Upper lobe of left lung (tissue), 4 donors: ENCODE data around the gene PADI6.
"Not testable (repeated sequence)": the region's sequence is repeated elsewhere in the genome, so short reads cannot be mapped to it uniquely, and the experiment has no call there.

Experiments
- CTCF ChIP-seq, 6 experiments: fragments of 450-650 bp in 4 of 6; fragments of 200-600 bp in 2 of 6; sonication (generic) in 2 of 6; IDR thresholded peaks; one replicate each; pipeline ENCODE4 v1.5.1; 2016 to 2019; ENCODE audit warnings: antibody characterized with exemption in 6 of 6
- EP300 ChIP-seq, 4 donors: sonication (generic); formaldehyde crosslinking; IDR thresholded peaks; one replicate each; pipeline ENCODE4 v1.5.1; 2017; ENCODE audit warnings: antibody characterized with exemption in 4 of 4, control low read depth in 2 of 4
- POLR2A ChIP-seq, 4 donors: fragments of 450-650 bp; IDR thresholded peaks; one replicate each; pipeline ENCODE4 v1.5.1; 2016 to 2017; ENCODE audit warnings: antibody characterized with exemption in 4 of 4, mild to moderate bottlenecking in 2 of 4
- POLR2AphosphoS5 ChIP-seq, 2 donors: sonication (generic); formaldehyde crosslinking; IDR thresholded peaks; one replicate each; pipeline ENCODE4 v1.5.1; 2017; ENCODE audit warnings: antibody characterized with exemption in 2 of 2

DNA sequence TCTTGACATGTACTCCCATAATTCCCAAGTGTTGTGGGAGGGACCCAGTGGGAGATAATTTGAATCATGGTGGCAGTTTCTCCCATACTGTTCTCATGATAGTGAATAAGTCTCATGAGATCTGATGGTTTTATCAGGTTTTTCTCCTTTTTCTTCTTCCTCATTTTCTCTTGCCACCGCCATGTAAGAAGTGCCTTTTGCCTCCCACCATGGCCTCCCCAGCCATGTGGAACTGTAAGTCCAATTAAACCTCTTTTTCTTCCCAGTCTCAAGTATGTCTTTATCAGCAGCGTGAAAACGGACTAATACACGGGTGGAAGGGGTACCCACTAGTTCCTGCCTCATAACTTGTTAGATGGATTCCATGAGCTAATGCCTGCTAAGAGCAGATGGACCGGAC, 26.5 kb upstream of the PADI6 start:
- TF ChIP-seq CTCF, POLR2AphosphoS5, POLR2A, EP300 (IDR thresholded peaks at IDR 0.05): not testable (repeated sequence)
